Measurements from ENCODE around the gene MAP2K4. TPM values are rescaled to one million over a fixed set of nuclear protein-coding genes. Genes with fewer than 3 reads are reported as not detected.

The MAP2K4 gene
- total RNA-seq, 2 donors from 2014 or later = 19.9 to 24.9 TPM

DNA sequence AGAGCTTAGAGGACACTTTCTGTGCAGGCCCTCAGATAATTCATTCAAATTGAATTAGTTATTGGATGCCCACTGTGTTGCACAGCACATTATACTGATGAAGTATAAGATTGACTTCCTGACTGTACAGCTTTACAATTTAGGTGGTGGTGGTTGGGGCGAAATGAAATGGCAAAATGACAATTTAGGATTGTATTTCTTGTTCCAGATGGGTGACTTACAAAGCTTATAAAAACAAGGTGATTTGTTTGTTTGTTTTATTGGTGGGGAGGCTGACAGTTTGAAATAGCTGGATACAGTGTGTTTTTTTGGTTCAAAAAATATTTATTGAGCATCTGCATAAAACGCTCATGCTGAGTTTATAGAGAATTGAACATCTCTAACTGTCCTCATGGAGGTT lies 1.6 kb downstream of the MAP2K4 start:
- H3K27ac Mint-ChIP-seq = no peak overlapping the region
- peaks cover 0 to 13% of the 10 kb centered on the region in 2 donors for H3K36me3 Mint-ChIP-seq
- no peak for DNase-seq (ENCODE audit: low spot score in 2 of 2)
- H3K9me3 Mint-ChIP-seq = no peaks in the 10 kb centered on the region
- ATAC-seq = no peak

GRCh38 chr17:12024327-12024726 lies 3.6 kb downstream of the MAP2K4 start:
- H3K9me3 Mint-ChIP-seq = no peaks in the 10 kb centered on the region
- peaks cover 0 to 18% of the 10 kb centered on the region in 2 donors for H3K36me3 Mint-ChIP-seq
- DNase-seq (ENCODE audit: low spot score in 2 of 2) = no peak
- no peak overlapping the region for H3K27ac Mint-ChIP-seq
- ATAC-seq = peak in 1 of 2 donors; percentile 29

DNA sequence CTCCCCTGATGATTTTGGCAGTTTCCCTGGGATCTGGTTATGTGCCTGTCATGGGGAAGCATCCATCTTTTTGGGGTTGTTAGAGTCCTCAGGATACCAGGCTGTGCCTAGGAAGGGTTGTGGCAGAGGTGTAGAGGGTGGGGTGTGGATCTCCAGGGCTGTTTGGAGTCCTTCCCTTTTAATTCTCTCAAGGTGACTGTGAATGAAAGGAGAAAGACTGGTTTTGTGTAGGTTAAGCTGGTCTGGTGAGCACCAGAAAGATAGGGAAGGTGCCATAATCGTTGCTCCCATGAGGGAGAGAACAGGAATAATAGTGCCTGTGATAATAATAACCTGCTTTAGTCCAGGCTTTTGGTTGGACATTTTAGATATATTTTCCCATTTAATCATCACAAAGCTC lies 7.0 kb downstream of the MAP2K4 start:
- no peak for DNase-seq (ENCODE audit: low spot score in 2 of 2)
- Mint-ChIP-seq H3K9me3 (no peaks in the 10 kb centered on the region), H3K27ac (no peak overlapping the region), H3K36me3 (peaks cover 0 to 18% of the 10 kb centered on the region in 2 donors)
- no peak for ATAC-seq

DNA sequence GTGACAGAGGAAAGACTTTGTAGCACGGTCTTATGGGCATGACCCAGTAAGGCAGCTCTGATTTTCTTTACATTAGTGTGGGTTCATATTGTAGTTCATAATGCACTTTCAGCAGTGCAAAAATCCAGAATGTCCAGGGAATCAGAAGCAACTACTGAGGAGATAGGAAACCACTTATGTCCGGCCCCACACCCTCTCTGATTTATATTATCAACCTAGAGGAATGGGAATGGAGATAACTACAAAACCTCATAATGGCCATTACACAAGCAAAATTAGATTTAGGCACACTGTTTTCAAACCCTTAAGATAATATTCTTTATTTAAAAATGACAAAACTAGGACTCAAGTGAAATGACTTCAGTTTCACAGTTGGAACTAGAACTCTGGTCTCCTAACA lies 7.9 kb downstream of the MAP2K4 start:
- H3K36me3 Mint-ChIP-seq = peaks cover 0 to 18% of the 10 kb centered on the region in 2 donors

GRCh38 chr17:12034538-12034937 lies 13.9 kb downstream of the MAP2K4 start:
- Mint-ChIP-seq H3K36me3 (peaks cover 5 to 8% of the 10 kb centered on the region in 2 donors), H3K9me3 (no peaks in the 10 kb centered on the region), H3K27ac (no peak overlapping the region)
- no peak for DNase-seq (ENCODE audit: low spot score in 2 of 2)
- ATAC-seq = no peak

More for the DNA sequence above, 7.9 kb downstream of the MAP2K4 start:
- Mint-ChIP-seq H3K9me3 (no peaks in the 10 kb centered on the region), H3K27ac (no peak overlapping the region)
- ATAC-seq = no peak
- DNase-seq (ENCODE audit: low spot score in 2 of 2) = no peak

DNA sequence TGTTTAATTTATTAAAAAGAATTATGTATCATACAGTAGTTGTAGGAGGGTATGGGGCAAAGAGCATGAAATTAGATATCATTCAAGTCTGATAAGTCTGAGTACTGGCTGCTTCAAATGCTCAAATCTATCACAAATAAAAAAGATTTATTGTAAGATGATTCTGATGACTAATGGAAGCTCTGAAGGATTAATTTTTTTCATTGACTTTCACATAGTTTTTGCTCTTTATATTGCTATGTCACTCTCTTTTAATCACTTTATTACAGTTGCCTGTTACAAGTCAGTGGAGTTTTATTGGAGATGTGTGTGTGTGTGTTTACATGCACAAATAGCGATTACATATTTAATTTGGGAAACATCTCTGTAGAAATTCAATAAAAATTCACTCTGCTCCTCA lies 15.0 kb downstream of the MAP2K4 start:
- ATAC-seq (no peak), DNase-seq (ENCODE audit: low spot score in 2 of 2) (no peak)
- H3K27ac Mint-ChIP-seq = no peak overlapping the region
- peaks cover 5 to 10% of the 10 kb centered on the region in 2 donors for H3K36me3 Mint-ChIP-seq
- no peaks in the 10 kb centered on the region for H3K9me3 Mint-ChIP-seq

DNA sequence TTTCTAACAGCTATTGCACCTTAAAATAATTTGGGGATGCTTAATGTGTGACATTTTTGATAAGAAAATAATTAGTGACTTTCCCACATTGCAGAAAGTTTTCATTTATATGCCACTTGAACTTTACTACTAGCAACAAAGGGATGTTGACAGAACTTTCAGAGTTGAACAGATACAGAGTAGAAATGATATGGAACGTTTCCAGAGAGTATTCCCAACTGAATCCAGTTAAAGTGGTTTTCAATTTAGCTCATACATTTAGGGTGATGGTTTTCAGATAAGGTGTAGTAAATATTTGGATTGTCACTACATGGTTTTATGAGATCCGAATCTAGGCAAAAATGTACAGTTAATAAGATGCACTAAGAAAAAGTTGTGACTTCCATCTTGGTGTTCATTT lies 17.3 kb downstream of the MAP2K4 start:
- no peak overlapping the region for H3K27ac Mint-ChIP-seq
- H3K36me3 Mint-ChIP-seq = peaks cover 5 to 22% of the 10 kb centered on the region in 2 donors
- DNase-seq (ENCODE audit: low spot score in 2 of 2) (no peak), ATAC-seq (no peak)
- peaks cover 0 to 5% of the 10 kb centered on the region in 2 donors for H3K9me3 Mint-ChIP-seq

DNA sequence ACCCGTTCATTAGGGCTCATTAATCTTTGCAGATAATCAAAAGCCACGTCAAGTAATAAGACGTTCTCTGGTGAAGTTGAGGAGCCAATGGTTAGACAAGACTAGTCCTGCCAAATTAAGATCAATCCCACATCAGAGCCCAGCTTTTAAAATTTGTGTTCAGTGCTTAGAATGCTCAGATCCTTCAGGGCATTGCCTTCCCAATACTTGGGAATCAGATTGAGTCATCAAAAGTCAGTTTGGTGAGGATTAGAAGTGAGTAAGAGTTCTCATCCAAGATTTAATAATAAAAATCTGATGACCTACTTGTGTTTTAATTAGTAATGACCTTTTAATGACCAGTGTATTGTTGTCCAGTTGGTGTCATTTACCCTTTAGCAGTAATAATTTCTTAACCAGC lies 19.8 kb downstream of the MAP2K4 start:
- DNase-seq (ENCODE audit: low spot score in 2 of 2) = no peak

DNA sequence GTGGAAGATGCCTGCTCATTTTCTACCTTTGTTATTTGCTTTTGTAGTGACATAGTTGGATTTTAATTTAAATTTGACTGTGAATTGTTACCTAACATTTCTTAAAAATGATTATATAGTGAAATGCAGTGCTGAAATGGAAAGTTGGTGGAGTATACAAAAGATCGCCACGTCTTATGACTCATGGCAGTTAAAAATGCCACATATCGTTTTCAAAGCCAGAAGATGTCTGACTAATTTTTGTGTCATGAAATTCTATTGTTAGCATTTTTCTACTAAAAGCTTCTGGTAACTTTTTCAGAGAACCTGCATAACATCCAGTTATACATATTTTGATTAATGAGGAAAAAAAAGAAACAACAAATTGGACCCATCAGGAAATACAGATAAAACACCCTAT lies 20.6 kb downstream of the MAP2K4 start:
- H3K9me3 Mint-ChIP-seq = peaks cover 0 to 5% of the 10 kb centered on the region in 2 donors
- peak; percentile 68 to 76 for ATAC-seq
- peaks cover 0 to 14% of the 10 kb centered on the region in 2 donors for H3K36me3 Mint-ChIP-seq
- DNase-seq (ENCODE audit: low spot score in 2 of 2) = no peak
- no peak overlapping the region for H3K27ac Mint-ChIP-seq

More for the DNA sequence above, 19.8 kb downstream of the MAP2K4 start:
- Mint-ChIP-seq H3K36me3 (peaks cover 0 to 14% of the 10 kb centered on the region in 2 donors), H3K27ac (no peak overlapping the region), H3K9me3 (peaks cover 0 to 5% of the 10 kb centered on the region in 2 donors)
- no peak for ATAC-seq

DNA sequence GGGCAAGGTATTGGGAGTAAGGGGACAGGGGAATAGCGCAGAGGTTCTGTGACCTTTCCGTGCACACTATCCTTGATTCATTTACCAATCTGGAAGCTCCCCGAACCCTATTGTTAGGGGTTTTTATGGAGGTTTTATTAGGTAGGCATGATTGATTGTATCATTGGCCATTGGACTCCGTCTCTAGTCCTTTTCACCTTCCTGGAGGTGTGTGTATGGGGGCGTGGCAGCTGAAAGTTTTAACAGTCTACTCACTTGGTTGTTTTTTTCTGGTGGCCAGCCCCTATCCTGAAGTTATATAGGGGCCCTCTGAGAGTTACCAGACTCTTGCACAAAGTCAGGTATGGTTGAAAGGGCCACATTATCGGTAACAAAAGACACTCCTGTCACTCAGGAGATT lies 23.0 kb downstream of the MAP2K4 start:
- Mint-ChIP-seq H3K27ac (no peak overlapping the region), H3K9me3 (peaks cover 0 to 5% of the 10 kb centered on the region in 2 donors), H3K36me3 (peaks cover 0 to 14% of the 10 kb centered on the region in 2 donors)
- DNase-seq (ENCODE audit: low spot score in 2 of 2) = no peak
- ATAC-seq = no peak

GRCh38 chr17:12046786-12047185 lies 26.1 kb downstream of the MAP2K4 start:
- DNase-seq (ENCODE audit: low spot score in 2 of 2) (no peak), ATAC-seq (no peak)
- no peak overlapping the region for H3K27ac Mint-ChIP-seq
- peaks cover 0 to 6% of the 10 kb centered on the region in 2 donors for H3K36me3 Mint-ChIP-seq
- peaks cover 0 to 5% of the 10 kb centered on the region in 2 donors for H3K9me3 Mint-ChIP-seq

GRCh38 chr17:12047681-12048376 lies 27.2 kb downstream of the MAP2K4 start:
- ATAC-seq = no peak
- Mint-ChIP-seq H3K27ac (no peak overlapping the region), H3K9me3 (no peaks in the 10 kb centered on the region), H3K36me3 (no peaks in the 10 kb centered on the region)
- no peak for DNase-seq (ENCODE audit: low spot score in 2 of 2)

DNA sequence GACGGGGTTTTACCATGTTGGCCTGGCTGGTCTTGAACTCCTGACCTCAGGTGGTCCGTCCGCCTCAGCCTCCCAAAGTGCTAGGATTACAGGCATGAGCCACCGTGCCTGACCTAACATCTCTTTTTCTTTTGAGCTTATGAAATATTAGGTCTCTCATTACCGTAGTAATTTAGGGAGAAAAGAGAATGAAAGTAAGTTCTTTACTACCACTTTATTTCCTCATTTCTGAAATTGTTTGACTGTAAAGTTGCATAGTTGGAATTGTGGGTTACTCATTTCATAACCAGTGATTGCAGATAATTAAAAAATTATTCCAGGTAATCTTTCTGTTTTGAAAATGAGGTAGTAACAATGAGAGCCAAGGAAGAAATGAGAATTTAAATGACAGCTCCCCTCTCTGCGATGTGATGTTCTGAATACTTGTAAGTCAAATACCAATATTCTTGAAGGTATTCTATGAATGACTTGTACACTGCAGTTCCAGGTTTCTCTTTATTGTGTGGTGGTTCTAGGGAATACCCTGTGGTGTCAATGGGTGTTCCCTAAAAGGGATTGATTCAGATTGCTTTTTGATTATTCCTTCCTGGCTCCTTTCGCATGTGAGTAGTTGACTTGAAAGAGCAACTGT lies 28.3 kb downstream of the MAP2K4 start:
- Mint-ChIP-seq H3K9me3 (no peaks in the 10 kb centered on the region), H3K27ac (peak overlapping the region in 1 of 2 donors; percentile 85), H3K36me3 (no peaks in the 10 kb centered on the region)
- DNase-seq (ENCODE audit: low spot score in 2 of 2) = no peak
- ATAC-seq = peak in 1 of 2 donors; percentile 50

DNA sequence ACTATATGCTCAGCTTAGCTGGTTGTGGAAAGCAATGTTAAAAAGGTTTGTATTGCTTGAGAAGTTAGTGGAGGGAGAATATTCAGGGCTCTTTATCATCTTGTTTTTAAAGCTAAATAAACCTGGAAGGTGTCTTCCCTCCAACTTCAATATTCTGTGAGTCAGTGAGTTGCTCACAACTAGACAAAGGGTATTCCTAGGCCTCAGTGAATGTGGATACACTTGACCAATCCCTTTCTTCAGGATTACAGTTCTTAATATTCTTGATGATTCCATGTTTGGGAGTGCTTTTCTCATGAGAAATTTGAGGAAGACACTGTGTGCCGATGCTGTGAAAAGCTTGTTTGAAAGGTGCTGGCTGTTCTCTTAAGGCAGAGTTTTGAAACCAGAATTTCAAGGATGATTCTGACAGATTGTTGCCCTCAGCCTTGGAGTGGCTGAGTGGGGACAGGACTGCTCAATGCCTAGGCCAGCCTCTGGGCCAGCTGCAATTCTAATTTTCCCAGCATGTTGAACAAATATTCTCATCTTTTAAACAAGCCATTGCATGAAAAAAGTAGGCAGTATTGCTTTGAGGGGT lies 30.1 kb downstream of the MAP2K4 start:
- ATAC-seq = no peak
- Mint-ChIP-seq H3K36me3 (no peaks in the 10 kb centered on the region), H3K9me3 (no peaks in the 10 kb centered on the region)

GRCh38 chr17:12053552-12053951 lies 32.9 kb downstream of the MAP2K4 start:
- H3K27ac Mint-ChIP-seq = peak overlapping the region in 1 of 2 donors; percentile 32
- H3K36me3 Mint-ChIP-seq = peaks cover 0 to 11% of the 10 kb centered on the region in 2 donors
- ATAC-seq (peak in 1 of 2 donors; percentile 13), DNase-seq (ENCODE audit: low spot score in 2 of 2) (no peak)
- H3K9me3 Mint-ChIP-seq = no peaks in the 10 kb centered on the region

More for the DNA sequence above, 30.1 kb downstream of the MAP2K4 start:
- DNase-seq (ENCODE audit: low spot score in 2 of 2) = no peak
- peak overlapping the region in 1 of 2 donors; percentile 14 for H3K27ac Mint-ChIP-seq

DNA sequence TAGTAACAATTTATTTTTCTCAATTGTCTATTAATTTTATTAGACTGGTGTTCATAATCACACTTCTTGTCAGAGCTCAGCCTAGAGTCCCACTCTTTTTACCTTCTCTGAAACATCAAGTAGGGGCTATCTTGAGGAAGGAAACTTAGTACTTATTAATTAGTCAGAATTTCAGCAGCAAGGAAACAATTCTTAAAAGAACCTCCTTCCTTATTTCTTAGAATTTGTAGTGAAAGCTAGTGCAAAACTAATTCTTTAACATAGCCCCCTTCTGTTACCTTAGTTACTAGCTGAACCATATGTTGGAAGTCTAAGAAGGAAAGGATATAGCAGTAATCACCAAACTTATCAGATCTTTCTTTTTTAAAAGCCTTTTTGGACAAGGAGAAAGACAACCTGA lies 35.2 kb downstream of the MAP2K4 start:
- DNase-seq (ENCODE audit: low spot score in 2 of 2) (no peak), ATAC-seq (no peak)
- peaks cover 7 to 11% of the 10 kb centered on the region in 2 donors for H3K36me3 Mint-ChIP-seq
- no peaks in the 10 kb centered on the region for H3K9me3 Mint-ChIP-seq
- H3K27ac Mint-ChIP-seq = no peak overlapping the region

- peaks cover 10 to 19% of the 10 kb centered on the region in 2 donors for H3K36me3 Mint-ChIP-seq
- DNase-seq (ENCODE audit: low spot score in 2 of 2) (no peak), ATAC-seq (no peak)
- H3K27ac Mint-ChIP-seq = no peak overlapping the region
- H3K9me3 Mint-ChIP-seq = no peaks in the 10 kb centered on the region
Measured at GRCh38 chr17:12057520-12057919, 36.8 kb downstream of the MAP2K4 start.

Measured in activated naive CD4-positive, alpha-beta T cell treated with anti-CD3 and anti-CD28 coated beads, Interleukin-2, amount 50 U/mL, for 72 hours (primary cell).